Skeletal muscle satellite cell (primary cell): ENCODE measurements around the gene SENP7.
"Not testable (repeated sequence)": the region's sequence is repeated elsewhere in the genome, so short reads cannot be mapped to it uniquely, and the experiment has no call there.

Experiments
- H3K27me3 ChIP-seq: 2 replicates; pipeline ENCODE4 v1.7.0; 2013; ENCODE audit warnings: low read length; ENCODE audit not compliant: control insufficient read depth, insufficient read depth
- H3K36me3 ChIP-seq: 2 replicates; pipeline ENCODE4 v1.7.0; 2013; ENCODE audit warnings: mild to moderate bottlenecking, control low read depth, low read length; ENCODE audit not compliant: insufficient read depth
- H3K4me1 ChIP-seq: 2 replicates; pipeline ENCODE4 v1.7.0; 2013; ENCODE audit warnings: low read length; ENCODE audit not compliant: control insufficient read depth, insufficient read depth
- H3K4me2 ChIP-seq: 2 replicates; pipeline ENCODE4 v1.7.0; 2013; ENCODE audit warnings: mild to moderate bottlenecking, low read length
- H3K4me3 ChIP-seq: 2 replicates; pipeline ENCODE4 v1.7.0; 2013; ENCODE audit warnings: low read length
- H3K9ac ChIP-seq: 2 replicates; pipeline ENCODE4 v1.7.0; 2013; ENCODE audit warnings: mild to moderate bottlenecking, low read depth, low read length, moderate library complexity
- H3K9me3 ChIP-seq: replicated peaks from 2 replicates; pipeline ENCODE4 v1.7.0; 2013; ENCODE audit warnings: mild to moderate bottlenecking, control low read depth, low read length

SENP7 gene

DNA sequence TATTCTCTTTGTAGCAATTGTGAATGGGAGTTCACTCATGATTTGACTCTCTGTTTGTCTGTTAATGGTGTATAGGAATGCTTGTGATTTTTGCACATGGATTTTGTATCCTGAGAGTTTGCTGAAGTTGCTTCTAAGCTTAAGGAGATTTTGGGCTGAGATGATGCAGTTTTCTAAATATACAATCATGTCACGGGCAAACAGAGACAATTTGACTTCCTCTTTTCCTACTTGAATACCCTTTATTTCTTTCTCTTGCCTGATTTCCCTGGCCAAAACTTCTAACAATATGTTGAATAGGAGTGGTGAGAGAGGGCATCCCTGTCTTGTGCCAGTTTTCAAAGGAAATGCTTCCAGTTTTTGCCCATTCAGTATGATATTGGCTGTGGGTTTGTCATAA, 23.9 kb upstream of the SENP7 start:
- H3K9ac ChIP-seq, H3K4me2 ChIP-seq, H3K4me3 ChIP-seq, H3K36me3 ChIP-seq, H3K4me1 ChIP-seq, H3K27me3 ChIP-seq, H3K9me3 ChIP-seq: not testable (repeated sequence)

DNA sequence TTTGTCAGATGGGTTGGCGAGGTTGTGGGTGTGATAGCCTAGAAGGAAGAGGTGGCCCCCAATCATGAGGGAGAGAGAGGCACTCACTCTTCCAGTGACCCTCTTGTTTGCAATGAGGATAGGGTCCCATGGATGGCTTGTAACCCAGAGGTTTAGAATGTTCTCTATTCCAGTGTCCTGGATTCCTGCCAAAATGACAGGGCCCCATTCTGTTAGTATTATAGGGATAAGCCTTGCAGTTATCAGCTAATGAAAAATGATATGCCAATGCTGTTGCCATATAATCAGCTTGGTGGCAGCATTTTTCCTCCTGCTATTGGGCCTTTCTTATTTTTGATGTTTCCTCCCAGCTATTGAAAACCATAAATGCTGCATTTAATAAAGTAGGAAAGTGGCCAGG, 23.3 kb upstream of the SENP7 start:
- no peaks in the 10 kb centered on the region for H3K9me3 ChIP-seq
- no peaks in the 10 kb centered on the region for H3K36me3 ChIP-seq
- H3K4me3 ChIP-seq: no peak overlapping the region
- H3K9ac ChIP-seq: no peak overlapping the region
- no peaks in the 10 kb centered on the region for H3K4me1 ChIP-seq
- H3K27me3 ChIP-seq: peaks cover 6% of the 10 kb centered on the region
- H3K4me2 ChIP-seq: no peak overlapping the region

DNA sequence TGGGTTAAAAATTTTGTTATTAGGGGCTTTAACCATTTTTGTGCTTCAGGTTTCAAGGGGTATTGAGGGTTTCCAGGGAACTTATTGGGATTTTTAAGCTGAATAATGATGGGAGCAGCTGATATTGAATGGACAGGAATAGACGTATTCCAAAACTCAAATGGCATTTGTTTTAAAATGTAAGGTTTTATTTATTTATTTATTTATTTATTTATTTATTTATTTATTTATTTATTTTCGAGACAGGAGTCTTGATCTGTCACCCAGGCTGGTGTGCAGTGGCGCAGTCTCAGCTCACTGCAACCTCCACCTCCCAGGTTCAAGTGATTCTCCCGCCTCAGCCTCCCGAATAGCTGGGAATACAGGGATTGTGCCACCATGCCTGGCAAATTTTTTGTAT, 22.2 kb upstream of the SENP7 start:
- H3K4me1 ChIP-seq: no peaks in the 10 kb centered on the region
- H3K4me2 ChIP-seq: no peak overlapping the region

DNA sequence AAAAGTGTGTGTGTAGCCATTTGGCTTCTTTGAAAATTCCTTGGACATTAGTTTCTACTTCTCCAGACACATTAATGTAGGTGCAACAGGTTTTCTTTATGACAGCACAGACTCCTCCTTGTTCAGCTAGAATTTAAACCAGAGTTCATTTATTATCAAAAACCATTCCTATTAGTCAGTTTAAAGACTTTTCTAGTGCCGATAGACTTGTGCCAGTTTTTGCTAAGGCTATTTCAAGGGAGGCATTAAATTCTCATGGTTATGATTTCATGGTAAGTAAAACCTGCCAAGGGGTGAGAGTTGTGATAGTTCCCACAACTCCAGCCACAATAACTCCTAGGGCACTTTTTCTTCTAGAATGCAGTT, 20.6 kb upstream of the SENP7 start:
- Histone ChIP-seq H3K4me1 (no peaks in the 10 kb centered on the region), H3K9me3 (no peaks in the 10 kb centered on the region), H3K4me3 (no peak overlapping the region), H3K4me2 (no peak overlapping the region), H3K27me3 (peaks cover 6% of the 10 kb centered on the region), H3K36me3 (no peaks in the 10 kb centered on the region), H3K9ac (no peak overlapping the region)

More for the DNA sequence above, 22.2 kb upstream of the SENP7 start:
- Histone ChIP-seq H3K36me3 (no peaks in the 10 kb centered on the region), H3K9ac (no peak overlapping the region), H3K9me3 (no peaks in the 10 kb centered on the region), H3K27me3 (peaks cover 6% of the 10 kb centered on the region), H3K4me3 (no peak overlapping the region)

DNA sequence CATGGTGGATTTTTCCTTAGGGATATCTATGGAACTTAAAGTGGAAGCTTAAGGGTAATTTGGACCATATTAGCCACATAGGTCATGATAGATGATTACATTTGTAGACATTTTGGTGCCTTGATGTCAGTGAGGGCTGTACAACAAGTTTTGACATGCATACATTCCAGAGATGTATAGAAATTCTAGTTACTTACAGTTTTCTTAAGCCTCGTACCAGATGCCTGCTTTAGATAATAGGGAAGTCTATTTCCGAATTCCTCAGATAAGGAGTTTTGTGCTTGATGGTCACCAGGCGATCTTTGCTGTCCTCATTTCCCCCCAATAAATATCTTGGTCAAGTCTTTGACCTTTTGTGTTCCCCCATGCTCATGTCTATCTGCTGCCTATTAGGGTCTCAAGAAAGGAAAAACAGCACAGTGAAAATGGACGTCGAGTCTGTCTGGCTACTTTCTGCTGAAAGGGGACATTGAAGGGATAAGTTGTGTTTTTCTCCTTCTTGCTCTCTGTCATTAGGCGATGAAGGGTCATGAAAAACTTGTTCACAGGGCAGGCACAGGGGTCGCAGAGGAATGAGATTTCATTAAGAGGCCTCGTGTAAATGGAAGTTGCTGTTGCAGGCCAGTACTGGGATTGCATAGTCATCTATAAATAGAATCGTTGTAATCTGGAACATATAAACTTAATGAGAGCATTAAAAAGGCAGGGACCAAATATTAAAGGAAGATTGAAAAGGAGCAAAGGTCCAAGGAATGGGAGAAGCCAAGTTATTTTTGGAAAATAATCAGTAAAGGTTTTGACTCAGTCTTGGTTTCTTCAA, 20.0 kb upstream of the SENP7 start:
- Histone ChIP-seq H3K4me3 (no peak overlapping the region), H3K4me1 (no peaks in the 10 kb centered on the region), H3K4me2 (no peak overlapping the region), H3K9ac (no peak overlapping the region), H3K36me3 (no peaks in the 10 kb centered on the region), H3K27me3 (peaks cover 6% of the 10 kb centered on the region), H3K9me3 (no peaks in the 10 kb centered on the region)

DNA sequence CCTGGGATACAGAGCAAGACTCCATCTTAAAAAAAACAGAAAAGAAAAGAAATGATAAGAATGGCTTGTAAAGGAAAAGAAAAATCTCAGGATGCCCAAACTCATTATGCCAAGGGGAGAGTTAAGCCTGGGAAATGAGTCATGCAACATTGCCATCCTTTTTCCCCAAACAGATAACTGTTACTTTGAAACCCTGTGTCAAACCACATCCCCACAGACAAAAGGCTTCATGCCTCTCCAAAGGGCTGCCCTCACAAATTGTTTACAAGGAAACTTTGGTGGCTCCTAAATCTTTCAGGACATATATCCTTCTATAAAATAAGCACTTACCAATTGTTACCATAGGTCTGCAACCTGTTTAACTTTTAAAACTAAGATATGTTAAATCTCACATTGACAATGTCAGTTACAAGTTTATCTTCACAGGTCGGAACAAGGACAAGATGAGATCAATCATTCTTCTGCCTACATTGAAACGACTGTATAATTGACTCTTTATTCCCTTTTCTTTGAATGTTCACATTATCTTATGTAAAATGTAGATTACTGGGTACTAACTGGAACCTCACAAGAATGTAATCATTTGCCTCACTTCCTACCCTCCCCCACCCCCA, 18.6 kb upstream of the SENP7 start:
- no peaks in the 10 kb centered on the region for H3K4me1 ChIP-seq
- peaks cover 6% of the 10 kb centered on the region for H3K27me3 ChIP-seq
- H3K4me3 ChIP-seq: no peak overlapping the region
- H3K9me3 ChIP-seq: no peaks in the 10 kb centered on the region
- H3K4me2 ChIP-seq: no peak overlapping the region
- H3K9ac ChIP-seq: no peak overlapping the region
- no peaks in the 10 kb centered on the region for H3K36me3 ChIP-seq

DNA sequence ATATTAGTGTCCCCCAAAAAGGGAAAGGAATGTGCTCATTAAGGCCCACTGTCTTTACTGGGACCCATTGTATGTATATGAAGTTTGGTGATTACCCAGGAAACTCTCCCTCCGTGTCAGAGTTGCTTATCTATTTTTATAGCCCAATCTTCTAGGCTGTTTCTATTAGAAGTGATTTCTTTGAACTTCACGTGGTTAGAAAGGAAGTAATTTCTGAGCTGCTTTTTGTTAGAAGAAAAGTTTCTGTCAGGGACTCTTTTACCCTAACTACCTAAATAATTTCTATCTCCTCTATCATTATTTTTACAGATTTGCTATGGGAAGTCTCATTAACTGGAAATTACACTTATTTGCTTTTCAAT, 17.7 kb upstream of the SENP7 start:
- H3K4me2 ChIP-seq: no peak overlapping the region
- no peaks in the 10 kb centered on the region for H3K36me3 ChIP-seq
- peaks cover 6% of the 10 kb centered on the region for H3K27me3 ChIP-seq
- no peaks in the 10 kb centered on the region for H3K4me1 ChIP-seq
- no peaks in the 10 kb centered on the region for H3K9me3 ChIP-seq
- H3K4me3 ChIP-seq: no peak overlapping the region
- no peak overlapping the region for H3K9ac ChIP-seq

DNA sequence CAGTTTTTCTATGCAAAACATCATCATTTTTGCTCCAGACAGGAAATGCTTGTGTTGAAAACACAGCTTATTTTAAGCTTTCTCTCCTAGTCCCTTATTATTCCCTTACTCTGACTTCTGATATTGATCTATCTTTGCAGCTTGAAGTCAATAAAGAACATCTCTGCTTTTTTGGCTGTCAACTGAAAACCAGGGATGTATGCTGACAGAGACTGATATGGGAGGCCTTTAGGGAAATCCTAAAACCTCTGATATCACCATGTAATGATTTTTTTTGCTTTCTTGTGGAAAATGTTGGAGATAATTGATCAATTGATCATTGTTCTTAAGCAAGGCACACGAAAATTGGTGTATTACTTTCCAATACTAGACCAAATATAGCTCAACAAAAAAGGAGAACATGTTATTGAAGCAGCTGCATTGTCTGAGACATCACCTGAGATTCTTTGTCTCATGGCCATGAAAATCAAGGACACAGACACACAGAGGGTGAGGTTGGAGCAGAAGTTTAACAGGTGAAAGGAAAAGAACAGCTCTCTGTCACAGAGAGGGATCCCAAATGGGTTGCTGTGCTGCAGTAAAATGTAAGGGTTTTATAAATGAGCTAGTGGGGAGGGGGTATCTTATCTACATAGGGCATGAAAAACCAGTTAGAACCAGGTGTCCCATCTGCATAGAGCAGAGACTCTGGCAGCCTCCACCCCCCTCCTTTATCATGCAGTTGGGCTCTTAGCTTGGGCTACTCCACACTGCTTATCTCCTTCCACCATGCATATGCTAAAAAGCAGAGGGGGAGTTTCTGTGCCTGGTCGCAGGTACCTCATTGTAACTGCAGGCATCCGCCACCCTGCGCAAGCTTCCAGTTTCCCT, 17.0 kb upstream of the SENP7 start:
- Histone ChIP-seq H3K9me3 (no peaks in the 10 kb centered on the region), H3K9ac (no peak overlapping the region), H3K4me3 (no peak overlapping the region), H3K4me2 (no peak overlapping the region), H3K36me3 (no peaks in the 10 kb centered on the region), H3K27me3 (peaks cover 5% of the 10 kb centered on the region), H3K4me1 (no peaks in the 10 kb centered on the region)

DNA sequence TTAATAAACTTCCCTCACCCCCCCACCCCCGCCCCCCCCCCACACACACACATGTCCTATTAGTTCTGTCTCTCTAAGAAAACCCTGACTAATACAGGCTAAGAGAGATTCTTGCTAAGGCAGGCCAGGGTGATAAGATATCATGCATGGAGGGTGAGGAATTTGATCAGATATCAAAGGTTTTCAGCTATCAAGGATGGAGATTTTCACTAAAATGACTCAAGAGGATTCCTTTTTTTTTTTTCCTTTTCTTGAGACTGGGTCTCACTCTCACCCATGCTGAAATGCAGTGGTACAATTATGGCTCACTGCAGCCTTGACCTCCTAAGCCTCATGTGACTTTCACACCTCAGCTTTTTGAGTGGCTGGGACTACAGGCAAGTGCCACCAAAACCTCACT, 14.9 kb upstream of the SENP7 start:
- no peak overlapping the region for H3K4me2 ChIP-seq
- no peak overlapping the region for H3K9ac ChIP-seq
- no peaks in the 10 kb centered on the region for H3K4me1 ChIP-seq
- no peaks in the 10 kb centered on the region for H3K36me3 ChIP-seq
- no peaks in the 10 kb centered on the region for H3K9me3 ChIP-seq
- H3K27me3 ChIP-seq: no peaks in the 10 kb centered on the region
- no peak overlapping the region for H3K4me3 ChIP-seq

DNA sequence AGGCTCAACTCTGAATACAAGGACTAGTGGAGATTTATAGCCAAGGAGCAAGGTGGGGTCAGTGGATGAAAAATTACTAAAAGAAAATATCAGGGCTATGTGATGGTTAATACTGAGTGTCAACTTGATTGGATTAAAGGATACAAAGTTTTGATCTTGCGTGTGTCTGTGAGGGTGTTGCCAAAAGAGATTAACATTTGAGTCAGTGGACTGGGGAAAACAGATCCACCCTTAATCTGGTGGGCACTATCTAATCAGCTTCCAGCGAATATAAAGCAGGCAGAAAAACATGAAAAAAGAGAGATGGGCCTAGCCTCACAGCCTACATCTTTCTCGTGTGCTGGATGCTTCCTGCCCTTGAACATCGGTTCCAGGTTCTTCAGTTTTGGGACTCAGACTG, 14.4 kb upstream of the SENP7 start:
- Histone ChIP-seq H3K4me2 (no peak overlapping the region), H3K4me3 (no peak overlapping the region), H3K27me3 (peaks cover 4% of the 10 kb centered on the region), H3K9me3 (no peaks in the 10 kb centered on the region), H3K4me1 (no peaks in the 10 kb centered on the region), H3K36me3 (no peaks in the 10 kb centered on the region), H3K9ac (no peak overlapping the region)

DNA sequence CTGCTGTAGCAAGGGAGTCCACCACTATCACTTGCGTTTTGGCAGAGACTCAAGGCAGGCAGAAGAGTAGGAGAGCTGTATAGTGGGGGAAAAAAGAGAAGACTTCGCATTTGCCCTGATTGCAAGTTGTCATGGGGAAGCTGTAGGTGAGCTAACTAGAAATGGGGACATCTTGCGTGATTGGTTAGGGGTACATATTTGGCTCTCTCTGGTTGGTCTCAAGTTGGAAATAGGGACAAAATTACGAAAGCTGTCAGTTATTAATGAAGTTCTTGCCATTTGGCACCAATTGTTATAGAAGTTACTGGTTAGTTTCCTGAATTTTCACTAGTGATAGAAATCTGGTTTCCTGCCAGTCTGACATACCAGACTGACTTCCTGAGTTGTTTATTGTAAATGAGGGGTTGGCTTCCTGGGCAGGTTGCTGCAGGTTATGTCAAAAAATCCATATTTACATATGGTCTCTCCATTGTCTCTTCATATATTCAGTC, 8.2 kb upstream of the SENP7 start:
- no peaks in the 10 kb centered on the region for H3K9me3 ChIP-seq
- H3K4me1 ChIP-seq: no peaks in the 10 kb centered on the region

More for the DNA sequence above, 8.2 kb upstream of the SENP7 start:
- Histone ChIP-seq H3K9ac (no peak overlapping the region), H3K4me2 (no peak overlapping the region), H3K36me3 (no peaks in the 10 kb centered on the region), H3K27me3 (peaks cover 35% of the 10 kb centered on the region), H3K4me3 (no peak overlapping the region)
